GM19239 (cell line): ENCODE measurements around the gene NOXO1.
"Not testable (repeated sequence)": the region's sequence is repeated elsewhere in the genome, so short reads cannot be mapped to it uniquely, and the experiment has no call there.

Experiments used
- DNase-seq: peaks from one replicate; pipeline ENCODE4 v3.0.0; 2011; ENCODE audit warnings: low spot score; ENCODE audit not compliant: insufficient read length
- FAIRE-seq: peaks from 2 replicates; lab custom pipeline; 2011; peaks lifted over from hg19 to GRCh38; lab: Jason Lieb, UNC

The NOXO1 gene

GRCh38 chr16:1965396-1966001 lies 15.8 kb downstream of the NOXO1 start:
- FAIRE-seq (no peak), DNase-seq (no peak)

GRCh38 chr16:1964506-1965395 lies 16.5 kb downstream of the NOXO1 start, which contains the start of gene RPS2:
Gene RPS2, minus strand, starts transcription at chr16:1964826. Its CDS starts 201 bp downstream, at chr16:1964625.
- FAIRE-seq, result peak; percentile 91
- peak; percentile 99 for DNase-seq

- DNase-seq, result no peak
- peak; percentile 11 for FAIRE-seq
These were observed 17.3 kb downstream of the NOXO1 start for GRCh38 chr16:1963806-1964505.

- not testable (repeated sequence) for DNase-seq, FAIRE-seq
These were observed 18.8 kb downstream of the NOXO1 start for GRCh38 chr16:1962161-1963153.

- no peak for DNase-seq
- FAIRE-seq, result no peak
These were observed 19.6 kb downstream of the NOXO1 start for GRCh38 chr16:1961651-1962067.

- no peak for DNase-seq
- no peak for FAIRE-seq
These were observed 20.3 kb downstream of the NOXO1 start for GRCh38 chr16:1960665-1961630.

GRCh38 chr16:1959269-1960039 lies 21.8 kb downstream of the NOXO1 start, which contains the start of gene NDUFB10:
Gene NDUFB10, plus strand, starts transcription at chr16:1959538. Its CDS starts 87 bp downstream, at chr16:1959625.
- DNase-seq, result peak; percentile 93
- FAIRE-seq, result peak; percentile 87

- FAIRE-seq (no peak), DNase-seq (no peak)
These were observed 22.5 kb downstream of the NOXO1 start for GRCh38 chr16:1958715-1959268.

GRCh38 chr16:1958143-1958491 lies 23.2 kb downstream of the NOXO1 start:
- not testable (repeated sequence) for FAIRE-seq, DNase-seq

- not testable (repeated sequence) for DNase-seq, FAIRE-seq
These were observed 23.7 kb downstream of the NOXO1 start for GRCh38 chr16:1957434-1958142.

- no peak for FAIRE-seq
- DNase-seq, result no peak
These were observed 27.5 kb downstream of the NOXO1 start for GRCh38 chr16:1953734-1954133.

GRCh38 chr16:1950559-1950958 lies 30.7 kb downstream of the NOXO1 start:
- FAIRE-seq, result no peak
- DNase-seq, result no peak

GRCh38 chr16:1950047-1950446 lies 31.2 kb downstream of the NOXO1 start:
- DNase-seq (no peak), FAIRE-seq (no peak)

- no peak for FAIRE-seq
- no peak for DNase-seq
These were observed 31.8 kb downstream of the NOXO1 start for GRCh38 chr16:1949507-1949906.

- DNase-seq (no peak), FAIRE-seq (no peak)
These were observed 33.9 kb downstream of the NOXO1 start for GRCh38 chr16:1947369-1947670.

- no peak for DNase-seq
- no peak for FAIRE-seq
These were observed 34.5 kb downstream of the NOXO1 start for GRCh38 chr16:1946495-1947368.
